AG09309 (cell line): ENCODE data around the gene SMPX.

ENCODE experiments used
- DNase-seq: peaks from one replicate; pipeline ENCODE4 v3.0.0-alpha.2; 2010; ENCODE audit warnings: low read depth
- H3K4me3 ChIP-seq: 2 replicates; pipeline ENCODE4 v1.5.1; 2011; ENCODE audit warnings: mild to moderate bottlenecking, low read depth, low read length, moderate library complexity; ENCODE audit not compliant: control insufficient read depth
- TF ChIP-seq, protein P1 (sequence below): IDR thresholded peaks from 2 replicates; pipeline ENCODE4 v1.5.1; 2011; ENCODE audit warnings: mild to moderate bottlenecking, low read depth, low read length, inconsistent platforms; ENCODE audit not compliant: insufficient read depth, control insufficient read depth; ENCODE audit errors: missing control alignments

Gene SMPX

GRCh38 chrX:21766101-21766500 is 8.2 kb upstream of the SMPX start:
- H3K4me3 ChIP-seq: no peak overlapping the region
- DNase-seq: no peak
- TF ChIP-seq, protein P1, sequence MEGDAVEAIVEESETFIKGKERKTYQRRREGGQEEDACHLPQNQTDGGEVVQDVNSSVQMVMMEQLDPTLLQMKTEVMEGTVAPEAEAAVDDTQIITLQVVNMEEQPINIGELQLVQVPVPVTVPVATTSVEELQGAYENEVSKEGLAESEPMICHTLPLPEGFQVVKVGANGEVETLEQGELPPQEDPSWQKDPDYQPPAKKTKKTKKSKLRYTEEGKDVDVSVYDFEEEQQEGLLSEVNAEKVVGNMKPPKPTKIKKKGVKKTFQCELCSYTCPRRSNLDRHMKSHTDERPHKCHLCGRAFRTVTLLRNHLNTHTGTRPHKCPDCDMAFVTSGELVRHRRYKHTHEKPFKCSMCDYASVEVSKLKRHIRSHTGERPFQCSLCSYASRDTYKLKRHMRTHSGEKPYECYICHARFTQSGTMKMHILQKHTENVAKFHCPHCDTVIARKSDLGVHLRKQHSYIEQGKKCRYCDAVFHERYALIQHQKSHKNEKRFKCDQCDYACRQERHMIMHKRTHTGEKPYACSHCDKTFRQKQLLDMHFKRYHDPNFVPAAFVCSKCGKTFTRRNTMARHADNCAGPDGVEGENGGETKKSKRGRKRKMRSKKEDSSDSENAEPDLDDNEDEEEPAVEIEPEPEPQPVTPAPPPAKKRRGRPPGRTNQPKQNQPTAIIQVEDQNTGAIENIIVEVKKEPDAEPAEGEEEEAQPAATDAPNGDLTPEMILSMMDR: no peak

DNA sequence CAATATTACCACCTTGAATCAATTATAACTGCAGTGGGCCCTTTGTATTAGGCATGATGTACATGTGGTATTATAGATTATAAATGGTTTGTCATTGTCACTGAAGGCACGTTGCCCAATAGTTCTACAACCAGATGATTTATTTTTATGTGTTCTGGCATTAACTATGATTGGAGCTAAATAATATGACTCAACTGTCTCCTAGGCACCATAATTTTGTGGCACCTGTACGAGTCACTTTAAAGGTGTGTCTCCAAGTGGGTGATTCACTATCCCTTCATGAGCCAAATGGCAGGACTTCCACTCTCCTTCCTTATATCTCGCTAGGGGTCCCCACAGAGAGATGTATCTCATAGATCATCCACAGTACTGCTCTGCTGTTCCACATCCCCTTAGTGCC is 6.1 kb upstream of the SMPX start:
- TF ChIP-seq, protein P1: no peak
- no peak overlapping the region for H3K4me3 ChIP-seq
- no peak for DNase-seq

DNA sequence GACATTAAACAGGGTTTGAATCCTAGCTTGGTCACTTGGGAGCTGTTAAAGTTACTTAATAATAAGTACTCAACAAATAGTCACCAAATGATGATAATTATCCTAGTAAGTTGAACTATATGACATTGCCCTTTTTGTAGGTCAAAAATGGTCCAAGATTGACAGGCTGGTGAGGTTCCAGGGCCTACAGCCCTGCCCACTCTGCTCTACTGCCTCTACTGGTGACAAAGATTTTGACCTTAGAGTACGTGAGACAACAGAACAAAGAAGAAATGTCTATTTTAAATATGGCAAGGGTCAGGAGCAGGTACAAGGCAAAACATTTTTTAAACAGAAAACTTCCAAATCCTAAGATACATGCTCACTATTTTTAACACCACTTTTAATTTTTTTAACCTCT is 572 bp upstream of the SMPX start:
- DNase-seq: no peak
- TF ChIP-seq, protein P1: no peak
- no peak overlapping the region for H3K4me3 ChIP-seq

- no peak overlapping the region for H3K4me3 ChIP-seq
- DNase-seq: no peak
- TF ChIP-seq, protein P1: no peak
Observed at GRCh38 chrX:21756785-21757529, 959 bp downstream of the SMPX start.

DNA sequence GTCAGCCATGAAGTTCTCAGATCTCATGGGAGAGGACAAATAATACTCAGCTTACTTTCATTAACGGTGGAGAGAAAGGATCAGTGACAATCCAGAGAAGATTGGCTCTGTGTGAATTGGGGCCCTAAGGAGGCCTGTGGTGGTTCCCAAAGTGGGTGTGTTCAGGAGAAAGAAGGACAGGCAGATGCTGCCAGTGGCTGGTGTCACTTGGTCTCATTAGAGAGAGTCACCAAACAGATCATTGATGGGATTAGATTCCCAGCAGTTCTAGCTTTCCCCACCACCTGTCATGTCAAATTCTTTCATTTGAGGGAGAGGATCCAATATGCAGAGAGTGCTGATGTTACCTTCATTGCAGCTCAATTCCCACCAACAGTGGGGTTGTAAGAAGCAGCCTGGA is 8.0 kb downstream of the SMPX start:
- TF ChIP-seq, protein P1: no peak
- H3K4me3 ChIP-seq: no peak overlapping the region
- no peak for DNase-seq

GRCh38 chrX:21748235-21748634 is 9.7 kb downstream of the SMPX start:
- TF ChIP-seq, protein P1: no peak
- no peak for DNase-seq
- no peak overlapping the region for H3K4me3 ChIP-seq
